Activated CD8-positive, alpha-beta memory T cell treated with anti-CD3 and anti-CD28 coated beads for 24 hours (primary cell): Measurements from ENCODE around the gene ISG15.
"Not testable (repeated sequence)": the region's sequence is repeated elsewhere in the genome, so short reads cannot be mapped to it uniquely, and the experiment has no call there.

Experiments used
- DNase-seq: peaks from one replicate; pipeline ENCODE4 v3.0.0-alpha.2; 2020

ISG15 gene

DNA sequence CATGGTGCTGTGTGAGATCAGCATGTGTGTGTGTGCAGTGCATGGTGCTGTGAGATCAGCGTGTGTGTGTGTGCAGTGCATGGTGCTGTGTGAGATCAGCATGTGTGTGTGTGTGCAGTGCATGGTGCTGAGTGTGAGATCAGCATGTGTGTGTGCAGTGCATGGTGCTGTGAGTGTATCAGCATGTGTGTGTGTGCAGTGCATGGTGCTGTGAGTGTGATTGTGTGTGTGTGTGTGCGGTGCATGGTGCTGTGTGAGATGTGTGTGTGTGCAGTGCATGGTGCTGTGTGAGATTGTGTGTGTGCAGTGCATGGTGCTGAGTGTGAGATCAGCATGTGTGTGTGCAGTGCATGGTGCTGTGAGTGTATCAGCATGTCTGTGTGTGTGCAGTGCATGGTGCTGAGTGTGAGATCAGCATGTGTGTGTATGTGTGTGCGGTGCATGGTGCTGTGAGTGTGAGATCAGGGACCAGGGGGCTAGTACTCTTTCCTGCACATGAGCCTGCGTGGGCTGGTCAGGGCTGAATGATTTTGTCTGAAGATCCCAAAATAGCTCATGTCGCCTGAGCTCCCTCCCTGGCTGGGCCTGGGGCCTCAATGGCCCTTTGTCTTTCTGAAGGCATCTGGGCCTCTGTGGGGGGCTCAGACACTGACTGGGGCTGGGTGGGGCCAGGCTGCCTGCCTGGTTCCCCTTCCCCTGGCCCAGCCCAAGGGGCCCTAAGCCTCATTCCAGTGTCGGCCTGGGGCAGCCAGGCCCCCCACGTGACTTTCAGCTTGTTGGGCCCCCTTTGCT is 17.8 kb downstream of the ISG15 start:
- DNase-seq, result not testable (repeated sequence)

DNA sequence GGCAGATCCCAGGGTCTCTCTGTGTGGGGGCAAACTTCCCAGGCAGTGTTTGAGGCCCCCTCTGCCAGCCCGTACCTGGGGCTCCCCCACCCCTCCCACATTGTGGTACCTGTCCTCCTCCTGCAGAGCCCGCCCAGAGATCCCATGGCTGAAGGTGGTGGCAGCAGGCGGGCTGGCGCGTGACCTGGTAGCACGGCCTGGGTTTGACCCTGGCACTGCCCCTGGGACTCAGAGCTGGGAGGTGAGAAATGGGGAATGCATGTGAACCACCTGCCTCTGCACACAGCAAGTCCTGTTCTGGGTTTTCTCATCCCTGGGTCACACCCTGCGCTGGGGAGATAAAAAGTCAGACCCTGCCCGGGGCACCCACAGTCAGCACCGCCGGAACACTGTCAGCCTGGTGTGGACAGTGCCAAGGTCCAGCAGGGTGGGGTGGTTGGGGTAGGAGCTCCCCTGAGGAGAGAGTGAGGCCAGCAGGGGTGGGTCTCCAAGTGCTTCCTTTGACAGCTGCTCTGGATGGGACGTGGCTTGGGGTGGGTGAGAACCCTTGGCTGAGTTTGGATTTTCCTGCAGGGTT is 18.4 kb downstream of the ISG15 start:
- DNase-seq, result no peak

DNA sequence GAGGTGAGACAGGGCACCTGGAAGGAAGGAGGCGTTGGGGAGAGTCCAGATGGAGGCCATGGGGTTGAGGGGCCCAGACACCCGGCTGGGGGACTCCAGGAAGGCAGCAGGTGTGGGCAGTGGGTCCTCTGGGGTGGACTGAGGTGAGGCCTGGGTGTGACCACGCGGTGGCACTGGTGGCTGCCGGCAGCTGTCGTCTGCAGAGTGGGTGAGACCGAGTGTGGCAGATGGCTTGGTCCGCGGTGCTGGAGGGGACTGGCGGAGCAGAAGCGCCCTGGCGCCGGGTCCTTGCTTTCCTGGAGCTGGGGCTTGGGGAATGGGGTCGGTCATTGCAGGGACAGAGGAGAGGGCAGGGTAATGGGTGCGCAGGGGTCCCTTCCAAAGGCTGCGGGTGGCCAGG is 19.1 kb downstream of the ISG15 start:
- no peak for DNase-seq

DNA sequence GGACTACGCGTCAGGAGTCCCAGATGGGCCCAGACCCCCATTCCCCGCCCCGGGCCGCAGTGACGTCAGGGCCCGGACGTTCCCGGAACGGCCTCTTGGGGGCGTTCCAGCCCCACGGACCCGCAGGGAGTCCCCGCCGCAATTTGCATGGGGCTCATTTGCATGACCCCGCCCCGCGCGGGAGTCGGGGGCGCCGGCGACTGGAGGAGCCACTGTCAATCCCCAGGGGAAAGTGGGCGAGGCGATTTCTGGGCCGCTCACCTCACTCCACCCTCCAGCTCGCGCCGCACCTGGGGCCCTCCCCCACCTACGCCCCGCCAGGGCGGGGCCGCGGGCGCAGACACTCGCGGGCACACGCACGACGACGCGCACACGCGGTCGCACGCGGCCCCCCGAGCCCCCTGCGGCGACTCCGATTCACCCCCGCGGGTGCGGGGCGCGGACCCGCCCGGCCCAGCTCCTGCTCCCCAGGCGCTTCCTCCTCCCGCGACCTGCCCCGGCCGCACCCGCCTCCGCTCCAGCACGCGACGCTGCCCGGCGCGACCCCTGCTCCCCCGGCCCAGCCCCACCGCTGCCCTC is 19.8 kb downstream of the ISG15 start:
- DNase-seq, result peak; percentile 96

DNA sequence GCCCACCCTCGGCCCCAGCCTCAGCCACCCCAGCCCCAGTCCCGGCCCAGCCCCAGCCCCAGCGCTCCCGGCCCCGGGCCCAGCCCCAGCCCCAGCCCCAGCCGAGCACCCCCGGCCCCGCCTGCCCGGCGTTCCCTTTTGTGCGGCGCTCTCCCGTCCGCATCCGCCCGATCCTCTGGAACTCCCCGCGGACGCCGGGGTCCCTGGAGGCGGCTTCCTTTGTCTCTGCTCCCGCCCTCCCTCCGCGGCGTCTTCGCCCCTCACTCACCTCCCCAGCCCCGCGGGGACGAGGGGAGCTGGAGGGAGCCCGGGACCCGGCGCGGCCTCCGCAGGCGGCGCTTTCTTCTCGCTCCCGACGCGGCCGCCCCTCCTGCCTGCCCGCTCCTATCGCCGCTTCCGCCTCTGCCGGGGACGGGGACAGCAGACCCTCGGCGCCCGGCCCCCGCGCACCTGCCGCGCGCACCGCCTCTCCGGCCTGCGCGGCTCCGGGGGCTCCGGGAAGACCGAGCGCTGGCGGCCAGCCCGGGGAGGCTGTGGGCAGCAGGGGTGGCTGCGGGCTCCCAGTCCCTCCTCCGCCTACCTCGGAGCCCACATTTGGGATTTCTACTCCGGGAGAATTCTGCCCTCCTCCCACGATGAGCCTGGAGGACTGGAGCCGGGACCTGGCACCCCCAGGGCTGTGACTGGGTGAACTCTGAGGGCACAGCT is 20.6 kb downstream of the ISG15 start:
- peak; percentile 76 for DNase-seq

DNA sequence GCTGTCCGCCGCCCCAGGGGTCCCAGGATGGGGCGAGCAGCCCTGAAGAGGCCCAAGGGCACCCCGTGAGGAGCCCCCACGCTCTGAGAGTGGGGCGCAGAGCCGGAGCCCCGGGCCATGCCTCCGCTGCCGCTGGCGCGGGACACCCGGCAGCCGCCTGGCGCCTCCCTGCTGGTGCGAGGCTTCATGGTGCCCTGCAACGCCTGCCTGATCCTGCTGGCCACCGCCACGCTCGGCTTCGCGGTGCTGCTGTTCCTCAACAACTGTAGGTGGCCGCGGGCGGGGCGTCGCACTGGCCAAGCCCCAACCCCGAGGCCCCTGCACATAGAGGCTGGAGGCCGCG is 21.1 kb downstream of the ISG15 start:
- no peak for DNase-seq

DNA sequence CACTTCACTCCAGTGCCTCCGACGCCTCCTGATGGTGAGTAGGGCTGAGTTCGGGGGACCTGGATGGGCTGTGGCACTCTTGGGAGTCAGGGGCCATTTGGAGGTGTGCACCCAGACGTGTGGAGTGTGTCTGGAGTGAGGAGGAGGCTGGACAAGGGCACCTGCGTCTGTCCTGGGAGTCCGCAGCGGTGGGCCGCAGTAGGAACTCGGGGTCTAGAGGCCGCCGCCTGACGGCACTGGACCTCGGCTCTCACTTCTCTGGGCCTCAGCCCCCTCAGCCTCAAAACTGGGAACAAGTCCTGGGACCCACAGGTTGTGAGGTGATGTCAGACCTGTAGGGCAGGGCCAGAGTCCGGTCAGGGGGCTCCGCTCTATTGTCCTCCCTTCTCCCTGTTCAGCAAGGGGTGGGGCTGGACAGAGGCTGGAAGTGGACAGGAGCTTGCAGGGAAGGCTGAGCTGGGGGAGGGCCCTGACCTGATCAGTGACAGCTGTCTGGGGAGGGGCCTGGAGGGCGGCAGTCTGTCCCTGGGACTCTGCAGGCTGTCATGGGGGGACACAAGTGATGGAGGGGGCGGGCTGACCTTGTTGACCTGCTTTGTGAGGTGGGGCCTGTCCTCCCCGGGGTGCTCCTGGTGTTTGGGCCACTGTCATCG is 22.1 kb downstream of the ISG15 start:
- no peak for DNase-seq

DNA sequence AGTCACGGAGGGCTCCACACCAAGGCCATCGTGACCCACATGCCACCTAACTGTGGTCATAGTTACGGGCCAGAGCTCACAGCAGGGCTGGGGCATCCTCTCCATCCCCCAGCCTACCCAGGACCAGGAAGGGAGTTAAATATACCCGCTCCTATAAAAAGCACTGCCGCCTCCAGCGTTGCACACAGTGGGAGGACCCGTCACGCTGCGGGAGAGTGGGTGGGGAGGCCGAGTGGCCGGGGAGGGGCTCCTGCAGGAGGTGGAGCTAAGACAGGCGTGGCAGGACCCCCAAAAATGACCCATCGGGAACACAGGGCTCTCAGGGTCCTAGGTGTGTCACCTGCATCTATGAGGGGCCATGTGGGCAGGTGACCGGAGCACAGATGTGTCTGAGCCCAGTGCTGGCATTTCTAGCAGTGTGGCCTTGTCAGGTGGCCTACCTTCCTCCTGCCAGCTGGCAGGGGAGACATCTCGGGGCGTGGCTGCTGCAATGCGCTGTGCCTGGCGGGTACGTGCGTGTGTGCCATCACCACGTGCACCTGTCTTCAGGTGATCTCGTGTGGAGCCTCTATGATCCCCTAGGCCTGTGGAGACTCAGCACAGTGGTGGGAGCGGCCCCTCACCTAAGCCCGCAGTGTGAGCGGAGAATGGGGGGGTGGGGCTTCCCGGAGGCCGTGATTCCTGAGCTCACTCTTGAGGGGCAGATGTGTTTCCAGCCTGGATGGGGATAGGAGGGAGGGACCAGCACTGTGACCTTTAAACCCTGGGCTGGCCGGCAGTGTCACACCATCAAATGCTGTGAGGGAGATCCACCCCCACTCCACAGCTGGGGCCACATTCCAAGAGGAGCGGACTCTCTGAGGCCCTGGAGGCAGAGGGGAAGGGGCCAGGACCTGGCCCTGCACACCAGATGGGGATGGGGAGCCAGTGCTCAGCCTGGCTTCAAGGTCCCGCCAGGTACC is 24.4 kb downstream of the ISG15 start:
- DNase-seq, result no peak

DNA sequence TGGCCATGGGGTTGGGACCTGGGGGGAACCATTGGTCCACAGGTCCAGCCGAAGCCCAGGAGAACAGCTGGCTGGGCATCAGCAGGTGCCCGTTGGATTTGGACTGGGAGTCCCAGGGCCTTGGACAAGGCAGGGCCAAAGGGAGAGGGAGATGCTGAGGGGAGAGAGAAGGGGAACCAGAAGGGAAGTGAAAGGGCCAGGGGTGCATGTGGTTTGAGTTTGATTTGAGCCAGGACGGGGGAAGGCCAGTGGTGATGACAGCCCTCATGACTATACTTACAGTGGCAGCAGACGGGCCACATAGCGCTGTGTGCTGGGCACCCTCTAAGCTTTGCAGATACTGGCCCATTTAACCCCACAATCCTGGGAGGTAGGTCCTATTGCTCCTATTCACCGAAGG is 25.4 kb downstream of the ISG15 start:
- no peak for DNase-seq

DNA sequence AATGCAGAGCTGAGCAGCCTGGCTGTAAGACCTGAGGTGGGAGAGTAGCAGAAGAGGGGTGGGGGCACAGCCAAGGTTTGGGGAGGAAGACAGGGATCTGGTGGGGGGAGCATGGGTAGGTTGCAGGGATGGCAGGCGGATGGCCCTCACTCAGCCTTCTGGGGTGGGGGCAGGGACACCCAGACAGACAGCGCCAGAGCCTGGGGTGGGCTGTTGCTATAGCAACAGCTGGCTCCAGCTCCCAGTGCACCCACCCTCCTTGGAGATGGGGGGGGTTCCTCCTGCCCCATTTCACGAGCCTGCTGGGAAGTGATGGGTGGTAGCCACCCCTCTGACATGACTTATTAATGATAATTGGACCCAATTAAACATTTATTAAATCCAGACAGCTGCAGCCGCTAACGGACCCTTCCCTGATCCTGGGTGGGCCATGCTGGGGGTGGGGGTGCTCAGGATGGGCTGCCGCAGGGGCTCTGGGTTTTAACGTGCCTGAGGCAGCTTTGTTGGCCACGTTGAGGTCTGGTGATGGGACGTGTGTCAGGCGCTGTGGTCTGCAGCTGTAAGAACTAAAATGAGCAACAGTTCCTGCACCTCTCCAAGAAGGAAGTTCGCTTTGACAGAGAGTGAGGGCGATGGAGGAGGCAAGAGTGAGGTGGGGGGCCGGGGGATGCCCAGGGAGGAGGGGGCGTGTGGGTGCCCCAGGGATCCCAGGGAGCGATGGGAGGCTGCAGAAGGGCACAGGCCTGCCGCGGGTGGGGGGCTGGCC is 26.0 kb downstream of the ISG15 start:
- DNase-seq, result no peak

DNA sequence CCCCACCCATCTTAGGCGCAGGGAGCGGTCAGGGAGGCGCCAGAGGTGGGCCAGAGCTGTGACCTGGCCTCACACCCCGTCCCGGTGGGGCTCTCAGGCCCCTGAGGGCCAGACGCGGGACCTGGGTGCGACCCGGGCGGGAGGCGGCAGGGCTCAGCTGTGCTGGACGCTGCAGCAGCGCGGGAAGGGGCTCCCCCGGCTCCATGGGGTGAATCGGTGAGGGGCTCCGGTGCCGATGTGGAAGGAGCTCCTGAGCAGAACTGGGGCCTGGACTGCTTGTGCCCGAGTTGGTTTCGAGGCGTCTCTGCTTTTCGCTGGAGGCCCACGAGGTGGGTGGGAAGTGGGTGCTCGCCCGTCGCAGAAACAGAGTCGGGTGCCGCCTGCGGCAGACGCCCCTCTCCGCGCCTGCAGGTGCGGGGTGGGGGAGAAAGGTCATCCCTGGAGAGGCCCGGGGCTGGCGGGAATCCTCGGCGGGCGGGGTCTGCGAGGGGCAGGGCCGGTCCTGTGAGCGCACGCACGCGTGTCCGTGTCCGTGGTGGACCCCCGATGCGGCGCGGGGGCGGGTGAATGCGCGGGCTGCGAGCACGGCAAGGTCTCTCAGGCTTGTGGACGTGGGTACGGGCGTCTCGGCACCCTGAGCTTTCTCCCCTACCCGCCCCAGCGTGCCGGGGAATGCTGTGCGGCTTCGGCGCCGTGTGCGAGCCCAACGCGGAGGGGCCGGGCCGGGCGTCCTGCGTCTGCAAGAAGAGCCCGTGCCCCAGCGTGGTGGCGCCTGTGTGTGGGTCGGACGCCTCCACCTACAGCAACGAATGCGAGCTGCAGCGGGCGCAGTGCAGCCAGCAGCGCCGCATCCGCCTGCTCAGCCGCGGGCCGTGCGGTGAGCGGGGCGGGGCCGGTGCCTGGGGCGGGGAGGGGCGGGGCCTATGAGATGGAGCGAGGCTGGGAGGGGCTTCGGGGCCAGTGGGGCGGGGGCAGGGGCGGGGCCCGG is 27.0 kb downstream of the ISG15 start:
- DNase-seq, result peak; percentile 87

DNA sequence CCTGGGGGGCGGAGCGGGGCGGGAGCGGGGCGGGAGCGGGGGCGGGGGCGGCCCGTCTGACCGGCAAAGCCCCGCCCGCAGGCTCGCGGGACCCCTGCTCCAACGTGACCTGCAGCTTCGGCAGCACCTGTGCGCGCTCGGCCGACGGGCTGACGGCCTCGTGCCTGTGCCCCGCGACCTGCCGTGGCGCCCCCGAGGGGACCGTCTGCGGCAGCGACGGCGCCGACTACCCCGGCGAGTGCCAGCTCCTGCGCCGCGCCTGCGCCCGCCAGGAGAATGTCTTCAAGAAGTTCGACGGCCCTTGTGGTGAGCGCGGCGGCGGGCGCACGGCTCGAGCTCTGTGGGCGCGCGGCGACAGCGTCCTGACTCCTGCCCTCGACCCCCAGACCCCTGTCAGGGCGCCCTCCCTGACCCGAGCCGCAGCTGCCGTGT is 27.8 kb downstream of the ISG15 start:
- DNase-seq, result no peak

DNA sequence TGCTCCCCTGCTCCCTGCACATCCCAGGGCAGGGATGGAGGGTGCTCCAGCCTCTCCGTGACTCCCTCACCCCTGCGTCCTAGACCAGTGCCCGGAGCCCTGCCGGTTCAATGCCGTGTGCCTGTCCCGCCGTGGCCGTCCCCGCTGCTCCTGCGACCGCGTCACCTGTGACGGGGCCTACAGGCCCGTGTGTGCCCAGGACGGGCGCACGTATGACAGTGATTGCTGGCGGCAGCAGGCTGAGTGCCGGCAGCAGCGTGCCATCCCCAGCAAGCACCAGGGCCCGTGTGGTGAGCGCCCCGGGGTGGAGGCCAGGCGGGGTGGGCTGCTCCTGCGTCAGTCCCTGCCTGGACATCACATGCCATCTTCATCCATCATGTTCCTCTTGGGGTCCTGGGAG is 28.6 kb downstream of the ISG15 start:
- no peak for DNase-seq

DNA sequence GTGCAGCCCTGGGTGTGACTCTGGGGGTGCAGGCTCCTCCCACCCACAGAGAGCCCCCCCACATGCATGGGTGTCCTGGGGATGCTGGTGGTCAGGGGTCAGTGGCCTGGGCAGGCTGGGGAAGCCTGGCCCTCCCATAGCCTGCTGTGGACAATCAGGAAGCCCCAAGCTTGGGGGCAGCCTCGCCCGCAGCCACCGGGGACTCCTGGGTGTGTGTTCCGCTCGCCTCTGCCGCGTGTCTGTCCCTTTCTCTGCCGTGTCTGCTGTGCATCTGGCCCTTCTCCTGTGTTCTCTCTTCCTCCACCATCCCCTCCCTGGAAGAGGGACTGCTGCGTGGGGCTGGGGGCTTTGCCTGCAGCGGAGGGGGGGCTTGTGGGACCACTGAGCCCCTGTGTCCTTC is 29.5 kb downstream of the ISG15 start:
- DNase-seq, result no peak

DNA sequence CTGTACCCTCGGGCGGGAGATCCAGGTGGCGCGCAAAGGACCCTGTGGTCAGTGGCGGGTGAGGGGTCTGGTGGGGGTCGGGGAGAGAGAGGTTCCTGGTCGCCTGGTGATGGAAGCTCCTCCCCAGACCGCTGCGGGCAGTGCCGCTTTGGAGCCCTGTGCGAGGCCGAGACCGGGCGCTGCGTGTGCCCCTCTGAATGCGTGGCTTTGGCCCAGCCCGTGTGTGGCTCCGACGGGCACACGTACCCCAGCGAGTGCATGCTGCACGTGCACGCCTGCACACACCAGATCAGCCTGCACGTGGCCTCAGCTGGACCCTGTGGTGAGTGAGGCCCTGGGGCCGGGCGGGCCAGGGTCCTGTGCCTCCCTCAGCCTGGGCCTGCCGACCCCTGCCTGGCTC is 30.1 kb downstream of the ISG15 start:
- no peak for DNase-seq

DNA sequence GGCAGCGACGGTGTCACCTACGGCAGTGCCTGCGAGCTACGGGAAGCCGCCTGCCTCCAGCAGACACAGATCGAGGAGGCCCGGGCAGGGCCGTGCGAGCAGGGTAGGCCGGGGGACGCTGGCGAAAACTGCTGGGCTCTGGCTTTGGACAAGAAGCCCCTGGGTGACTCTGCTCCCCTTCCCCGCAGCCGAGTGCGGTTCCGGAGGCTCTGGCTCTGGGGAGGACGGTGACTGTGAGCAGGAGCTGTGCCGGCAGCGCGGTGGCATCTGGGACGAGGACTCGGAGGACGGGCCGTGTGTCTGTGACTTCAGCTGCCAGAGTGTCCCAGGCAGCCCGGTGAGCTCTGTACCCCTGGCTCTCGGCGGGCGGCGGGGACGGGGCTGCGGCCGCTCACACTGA is 30.6 kb downstream of the ISG15 start:
- DNase-seq, result no peak

DNA sequence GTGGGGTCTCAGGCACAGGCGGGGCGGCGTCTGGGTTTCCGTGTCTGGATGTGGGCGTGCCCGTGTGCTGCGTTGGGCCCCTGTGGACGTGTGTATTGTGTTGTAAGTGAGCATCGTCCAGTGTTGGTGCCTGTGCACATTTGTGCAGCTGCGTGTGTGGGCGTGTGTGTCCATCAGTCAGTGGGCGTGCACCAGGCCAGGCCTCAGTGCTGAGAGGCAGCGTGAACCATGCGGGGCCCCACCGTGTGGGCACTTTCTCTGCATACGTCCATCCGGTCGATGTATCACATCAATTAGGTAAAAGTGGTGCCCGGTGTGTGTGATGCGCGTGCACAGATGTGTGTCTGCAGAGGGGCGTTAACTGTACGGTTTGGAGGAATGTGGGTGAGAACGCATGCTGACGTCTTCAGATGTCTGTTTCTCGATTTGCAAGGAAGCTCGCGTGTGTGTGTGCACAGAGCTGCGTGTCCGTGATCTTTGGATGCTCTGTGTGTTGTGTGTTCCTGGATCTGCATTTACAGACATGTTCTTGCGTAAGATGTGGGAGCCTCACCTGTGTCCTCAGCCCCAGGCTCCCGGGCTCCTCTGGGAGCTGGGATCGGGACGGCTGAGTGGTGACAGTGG is 31.3 kb downstream of the ISG15 start:
- no peak for DNase-seq

DNA sequence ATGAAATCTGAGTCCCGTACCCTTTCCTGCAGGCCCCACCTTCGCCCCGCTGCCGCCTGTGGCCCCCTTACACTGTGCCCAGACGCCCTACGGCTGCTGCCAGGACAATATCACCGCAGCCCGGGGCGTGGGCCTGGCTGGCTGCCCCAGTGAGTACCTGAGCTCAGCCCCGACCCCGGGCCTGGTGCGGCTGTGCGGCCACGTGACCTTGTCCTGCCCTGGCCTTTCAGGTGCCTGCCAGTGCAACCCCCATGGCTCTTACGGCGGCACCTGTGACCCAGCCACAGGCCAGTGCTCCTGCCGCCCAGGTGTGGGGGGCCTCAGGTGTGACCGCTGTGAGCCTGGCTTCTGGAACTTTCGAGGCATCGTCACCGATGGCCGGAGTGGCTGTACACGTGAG is 31.8 kb downstream of the ISG15 start:
- DNase-seq, result no peak

DNA sequence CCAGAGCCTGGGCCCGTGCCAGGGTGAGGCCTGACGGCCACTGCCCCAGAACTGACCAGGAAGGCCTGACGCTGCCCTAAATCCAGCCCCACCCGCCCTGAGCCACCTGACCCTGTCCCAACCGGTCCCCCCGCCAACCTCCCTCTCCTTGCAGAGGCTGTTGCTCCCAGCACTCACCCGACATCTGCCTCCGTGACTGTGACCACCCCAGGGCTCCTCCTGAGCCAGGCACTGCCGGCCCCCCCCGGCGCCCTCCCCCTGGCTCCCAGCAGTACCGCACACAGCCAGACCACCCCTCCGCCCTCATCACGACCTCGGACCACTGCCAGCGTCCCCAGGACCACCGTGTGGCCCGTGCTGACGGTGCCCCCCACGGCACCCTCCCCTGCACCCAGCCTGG is 32.9 kb downstream of the ISG15 start:
- no peak for DNase-seq

DNA sequence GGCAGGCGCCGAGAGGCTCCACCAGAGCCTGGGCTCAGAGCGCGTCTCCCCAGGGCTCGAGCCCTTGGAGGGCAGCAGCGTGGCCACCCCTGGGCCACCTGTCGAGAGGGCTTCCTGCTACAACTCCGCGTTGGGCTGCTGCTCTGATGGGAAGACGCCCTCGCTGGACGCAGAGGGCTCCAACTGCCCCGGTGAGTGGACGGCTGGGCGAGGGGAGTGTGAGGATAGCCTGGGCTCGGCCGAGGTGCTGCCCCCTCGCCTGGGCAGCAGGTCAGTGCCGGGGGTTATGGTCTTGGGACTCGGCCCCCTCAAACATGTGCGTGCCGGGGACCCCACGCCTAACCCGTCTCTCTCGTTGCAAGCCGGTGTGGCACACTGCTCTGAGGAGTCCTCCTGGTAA is 33.5 kb downstream of the ISG15 start:
- no peak for DNase-seq
